H1 (cell line): ENCODE measurements around the gene ZSWIM6.

Experiments
- ATF2 ChIP-seq: IDR thresholded peaks from 2 replicates; pipeline ENCODE4 v1.6.1; 2012; ENCODE audit warnings: low read length, inconsistent platforms
- BRCA1 ChIP-seq: IDR thresholded peaks from 2 replicates; pipeline ENCODE4 v1.6.1; 2012; ENCODE audit warnings: low read depth, low read length, improper control_type of control experiment
- CHD2 ChIP-seq: IDR thresholded peaks from 2 replicates; pipeline ENCODE4 v1.6.1; 2012; ENCODE audit warnings: low read length, improper control_type of control experiment
- CTCF ChIP-seq, 3 experiments: IDR thresholded peaks; 1 replicate in 2 of 3; 2 replicates in 1 of 3; pipeline versions ENCODE4 v1.5.1 to v1.6.1; 2011; ENCODE audit warnings: low read length in 3 of 3, mild to moderate bottlenecking in 3 of 3, inconsistent platforms in 2 of 3, low read depth in 1 of 3, moderate library complexity in 1 of 3; ENCODE audit not compliant: insufficient read depth in 1 of 3; ENCODE audit errors: control extremely low read depth in 1 of 3
- GABPA ChIP-seq: IDR thresholded peaks from 2 replicates; pipeline ENCODE4 v1.6.1; 2011; ENCODE audit warnings: mild to moderate bottlenecking, low read length, moderate library complexity, borderline replicate concordance; ENCODE audit not compliant: insufficient read depth
- GTF2F1 ChIP-seq: IDR thresholded peaks from 2 replicates; pipeline ENCODE4 v1.6.1; 2012; ENCODE audit warnings: low read depth, low read length, improper control_type of control experiment, borderline replicate concordance
- JUND ChIP-seq: IDR thresholded peaks from 2 replicates; pipeline ENCODE4 v1.6.1; 2011; ENCODE audit warnings: mild to moderate bottlenecking, improper control_type of control experiment, low read length
- MAX ChIP-seq: IDR thresholded peaks from 2 replicates; pipeline ENCODE4 v1.6.1; 2012; ENCODE audit warnings: inconsistent platforms
- NANOG ChIP-seq: IDR thresholded peaks from 2 replicates; pipeline ENCODE4 v1.6.1; 2011; ENCODE audit warnings: low read length, low read depth, mild to moderate bottlenecking, inconsistent platforms; ENCODE audit not compliant: insufficient read depth, poor library complexity, severe bottlenecking
- POLR2A ChIP-seq, 2 experiments: IDR thresholded peaks; 1 replicate in 1 of 2; 2 replicates in 1 of 2; pipeline ENCODE4 v1.6.1; 2011; ENCODE audit warnings: low read depth in 2 of 2, low read length in 2 of 2, mild to moderate bottlenecking in 2 of 2; ENCODE audit errors: control extremely low read depth in 1 of 2
- RFX5 ChIP-seq: IDR thresholded peaks from 2 replicates; pipeline ENCODE4 v1.6.1; 2011; ENCODE audit warnings: low read depth, low read length, improper control_type of control experiment, borderline replicate concordance
- SIX5 ChIP-seq: IDR thresholded peaks from 2 replicates; pipeline ENCODE4 v1.6.1; 2011; ENCODE audit warnings: mild to moderate bottlenecking, low read depth, low read length
- SP1 ChIP-seq: IDR thresholded peaks from 2 replicates; pipeline ENCODE4 v1.6.1; 2011; ENCODE audit warnings: low read depth, low read length

- TF ChIP-seq BRCA1 (no peak), POLR2A (IDR thresholded peaks at IDR 0.05; ENCODE audit: control extremely low read depth in 1 of 2, low read depth in 2 of 2, low read length in 2 of 2) (no peak), JUND (no peak), CTCF (IDR thresholded peaks at IDR 0.05; ENCODE audit: control extremely low read depth in 1 of 3, insufficient read depth in 1 of 3, low read depth in 1 of 3, low read length in 3 of 3) (no peak), CHD2 (no peak), RFX5 (no peak), NANOG (no peak), GTF2F1 (no peak), SIX5 (no peak), MAX (no peak), SP1 (no peak), ATF2 (no peak), GABPA (no peak)
Observed at GRCh38 chr5:61441742-61442141, 109.7 kb downstream of the ZSWIM6 start.
